ENCODE data around the gene PAM16.

GRCh38 chr16:4358236-4358635 lies 7.1 kb upstream of the PAM16 start:
- TF ChIP-seq HDAC2 (IDR thresholded peaks at IDR 0.05; ENCODE audit: borderline replicate concordance in 1 of 2, low read depth in 2 of 2, low read length in 2 of 2), result no peak
- TF ChIP-seq POLR2A (IDR thresholded peaks at IDR 0.05; ENCODE audit: control extremely low read depth in 1 of 2, low read depth in 2 of 2, low read length in 2 of 2), result no peak
- no peak for TF ChIP-seq GABPA (IDR thresholded peaks at IDR 0.05; ENCODE audit: borderline replicate concordance, insufficient read depth, low read length)
- no peak for TF ChIP-seq EGR1 (IDR thresholded peaks at IDR 0.05; ENCODE audit: borderline replicate concordance, low read depth, low read length)
